Vagina (tissue), 2 donors: ENCODE measurements around the gene FKRP. TPM values are rescaled to one million over a fixed set of nuclear protein-coding genes. Genes with fewer than 3 reads are reported as not detected.

Experiments used
- DNase-seq, 2 donors: peaks; one replicate each; pipeline ENCODE4 v3.0.0-alpha.2; 2017; ENCODE audit errors: extremely low spot score in 2 of 2
- H3K27ac ChIP-seq: fragments of 200-600 bp; sonication (generic); one replicate; pipeline ENCODE4 v1.5.1; 2019
- H3K27me3 ChIP-seq: fragments of 200-600 bp; sonication (generic); one replicate; pipeline ENCODE4 v1.5.1; 2019
- H3K36me3 ChIP-seq, 2 donors: fragments of 200-600 bp; sonication (generic); one replicate each; pipeline ENCODE4 v1.5.1; 2017 to 2019
- H3K4me1 ChIP-seq: fragments of 200-600 bp; sonication (generic); one replicate; pipeline ENCODE4 v1.5.1; 2019
- H3K4me3 ChIP-seq, 2 donors: fragments of 200-600 bp; sonication (generic); 1 replicate in 1 of 2; 2 replicates in 1 of 2; pipeline ENCODE4 v1.5.1; 2016 to 2019
- H3K9me3 ChIP-seq: fragments of 200-600 bp; sonication (generic); one replicate; pipeline ENCODE4 v1.5.1; 2019
- POLR2A ChIP-seq, 2 donors: fragments of 450-650 bp; IDR thresholded peaks; one replicate each; pipeline ENCODE4 v1.6.1; 2017; ENCODE audit warnings: antibody characterized with exemption in 2 of 2, mild to moderate bottlenecking in 2 of 2, moderate library complexity in 2 of 2
- POLR2AphosphoS5 ChIP-seq, 2 donors: sonication (generic); formaldehyde crosslinking; IDR thresholded peaks; one replicate each; pipeline ENCODE4 v1.9.0; 2017; ENCODE audit warnings: antibody characterized with exemption in 2 of 2, mild to moderate bottlenecking in 2 of 2, low read depth in 1 of 2; ENCODE audit not compliant: insufficient read depth in 1 of 2
- intact Hi-C: fragments of 100-400 bp; cut with DNase I; formaldehyde crosslinking; loops from one replicate; pipeline ENCODE4 v1.15.1; 2023
- total RNA-seq: library from RNA; depleted of rRNA; stranded (reverse); fragments of >200 nt; gene quantifications from one replicate; pipeline ENCODE4 v1.2.3, GENCODE V29; 2016
- TF ChIP-seq, protein P1 (sequence below), 3 experiments: fragments of 450-650 bp in 2 of 3; fragments of 200-600 bp in 1 of 3; sonication (generic) in 1 of 3; IDR thresholded peaks; one replicate each; pipeline ENCODE4 v1.5.1; 2017 to 2019; ENCODE audit warnings: antibody characterized with exemption in 3 of 3, mild to moderate bottlenecking in 2 of 3, moderate library complexity in 2 of 3

Gene FKRP
- total RNA-seq, 1 donor from 2014 or later: 14.7 TPM

DNA sequence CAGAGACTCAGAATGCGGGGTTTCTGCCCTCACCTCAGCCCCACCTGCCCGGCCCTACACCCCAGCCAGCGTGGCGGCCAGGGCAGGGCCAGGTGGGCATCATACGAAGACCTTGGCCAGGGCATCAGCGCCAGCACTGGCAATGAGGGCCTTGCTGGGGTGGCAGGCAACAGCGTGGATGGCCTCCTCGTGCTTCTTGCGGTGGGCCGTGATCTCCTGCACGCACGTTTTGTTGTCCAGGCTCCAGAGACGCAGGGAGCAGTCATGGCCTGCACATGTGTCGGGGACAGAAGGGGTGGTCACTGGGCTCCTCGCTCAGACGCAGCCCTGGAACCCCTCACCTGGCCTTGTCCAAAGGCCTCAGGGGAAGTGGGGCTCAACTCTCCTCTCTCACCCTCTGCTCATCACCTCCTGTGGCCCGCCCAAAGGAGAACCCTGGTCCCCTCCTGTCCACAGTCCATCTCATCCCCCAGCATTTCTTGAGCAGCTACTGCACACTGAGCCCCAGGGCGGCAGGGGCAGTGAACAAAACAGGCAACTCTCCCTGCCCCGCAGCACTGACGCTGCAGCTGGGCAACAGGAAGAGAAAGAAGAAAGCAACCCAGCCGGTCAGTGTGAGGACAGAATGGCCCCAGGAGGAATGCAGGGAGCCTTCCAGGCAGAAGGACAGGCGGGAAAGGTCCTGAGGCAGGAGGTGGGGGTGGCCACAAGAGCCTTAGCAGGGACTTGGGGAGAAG, 25.2 kb upstream of the FKRP start:
- TF ChIP-seq, protein P1, sequence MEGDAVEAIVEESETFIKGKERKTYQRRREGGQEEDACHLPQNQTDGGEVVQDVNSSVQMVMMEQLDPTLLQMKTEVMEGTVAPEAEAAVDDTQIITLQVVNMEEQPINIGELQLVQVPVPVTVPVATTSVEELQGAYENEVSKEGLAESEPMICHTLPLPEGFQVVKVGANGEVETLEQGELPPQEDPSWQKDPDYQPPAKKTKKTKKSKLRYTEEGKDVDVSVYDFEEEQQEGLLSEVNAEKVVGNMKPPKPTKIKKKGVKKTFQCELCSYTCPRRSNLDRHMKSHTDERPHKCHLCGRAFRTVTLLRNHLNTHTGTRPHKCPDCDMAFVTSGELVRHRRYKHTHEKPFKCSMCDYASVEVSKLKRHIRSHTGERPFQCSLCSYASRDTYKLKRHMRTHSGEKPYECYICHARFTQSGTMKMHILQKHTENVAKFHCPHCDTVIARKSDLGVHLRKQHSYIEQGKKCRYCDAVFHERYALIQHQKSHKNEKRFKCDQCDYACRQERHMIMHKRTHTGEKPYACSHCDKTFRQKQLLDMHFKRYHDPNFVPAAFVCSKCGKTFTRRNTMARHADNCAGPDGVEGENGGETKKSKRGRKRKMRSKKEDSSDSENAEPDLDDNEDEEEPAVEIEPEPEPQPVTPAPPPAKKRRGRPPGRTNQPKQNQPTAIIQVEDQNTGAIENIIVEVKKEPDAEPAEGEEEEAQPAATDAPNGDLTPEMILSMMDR (IDR thresholded peaks at IDR 0.05): no peak
- peaks cover 0 to 52% of the 10 kb centered on the region in 2 donors for H3K36me3 ChIP-seq
- peaks cover 22% of the 10 kb centered on the region for H3K4me1 ChIP-seq
- DNase-seq: no peak
- no peak overlapping the region for H3K4me3 ChIP-seq
- H3K9me3 ChIP-seq: no peaks in the 10 kb centered on the region
- intact Hi-C loops: loop anchor here (10.0 kb wide), 1 partner anchor 106 kb away; no protein-coding TSS in a partner anchor
- no peak overlapping the region for H3K27ac ChIP-seq
- H3K27me3 ChIP-seq: no peaks in the 10 kb centered on the region

DNA sequence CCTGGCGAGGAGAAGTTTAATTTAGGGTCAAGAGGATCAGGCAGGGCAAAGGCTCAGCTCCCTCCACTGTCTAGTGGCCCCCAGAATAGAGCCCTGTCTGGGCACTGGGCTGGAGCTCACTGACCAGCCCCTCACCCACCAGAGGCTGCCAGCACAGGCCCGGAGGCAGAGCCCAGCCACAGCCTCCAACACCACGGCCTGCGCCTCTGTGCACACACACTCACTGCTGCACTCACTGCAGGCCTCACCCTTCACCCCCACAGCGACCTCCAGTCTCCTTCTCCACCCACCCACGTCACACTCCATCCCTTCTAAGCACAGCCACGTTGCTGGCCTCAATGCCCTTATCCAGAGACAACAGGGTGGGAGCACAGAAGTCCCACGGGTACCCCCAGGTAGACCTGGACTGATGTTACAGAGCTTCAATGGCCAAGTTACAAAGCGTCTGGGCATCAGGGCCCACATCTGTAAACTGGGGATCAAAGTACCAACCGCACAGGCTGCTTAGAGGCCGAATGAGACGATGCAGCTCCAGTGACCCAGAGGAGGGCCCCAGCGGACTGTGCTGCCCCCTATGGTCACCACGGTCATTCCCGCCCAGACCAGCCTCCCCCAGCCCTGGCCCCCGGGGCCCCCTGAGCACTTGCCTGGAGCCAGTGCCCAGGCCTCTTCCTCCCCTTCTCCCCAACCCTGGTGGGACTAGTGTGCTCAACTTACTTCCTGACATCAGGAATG, 24.4 kb upstream of the FKRP start:
- Histone ChIP-seq H3K9me3 (no peaks in the 10 kb centered on the region), H3K27me3 (no peaks in the 10 kb centered on the region), H3K4me1 (peaks cover 16% of the 10 kb centered on the region), H3K4me3 (no peak overlapping the region), H3K27ac (no peak overlapping the region), H3K36me3 (peaks cover 0 to 60% of the 10 kb centered on the region in 2 donors)
- no peak for DNase-seq
- intact Hi-C loops: loop anchor here (10.0 kb wide), 1 partner anchor 107 kb away; no protein-coding TSS in a partner anchor
- TF ChIP-seq, protein P1 (IDR thresholded peaks at IDR 0.05): no peak
- no peak for TF ChIP-seq POLR2AphosphoS5 (IDR thresholded peaks at IDR 0.05; ENCODE audit: insufficient read depth in 1 of 2, low read depth in 1 of 2)
- TF ChIP-seq POLR2A (IDR thresholded peaks at IDR 0.05): no peak

DNA sequence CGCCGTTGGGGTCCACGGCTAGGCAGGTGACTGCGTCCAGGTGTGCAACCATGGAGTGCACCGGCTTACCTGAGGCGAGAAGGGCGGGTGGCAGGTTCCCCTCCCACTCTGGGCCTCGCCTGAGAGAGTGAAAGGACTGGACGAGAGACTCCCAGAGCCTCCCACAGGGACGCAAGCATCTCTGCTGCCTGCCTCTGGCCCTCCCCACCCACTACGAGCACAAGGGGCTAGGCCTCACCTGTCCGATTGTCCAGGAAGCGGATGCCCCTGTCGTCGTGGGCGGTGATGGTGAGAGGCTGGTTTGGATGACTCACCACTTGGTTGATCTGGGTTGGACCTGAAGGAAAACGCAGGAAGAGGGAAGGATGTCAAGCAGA, 23.9 kb upstream of the FKRP start:
- Histone ChIP-seq H3K27me3 (no peaks in the 10 kb centered on the region), H3K27ac (no peak overlapping the region), H3K4me1 (peaks cover 16% of the 10 kb centered on the region), H3K4me3 (no peak overlapping the region), H3K36me3 (peaks cover 0 to 65% of the 10 kb centered on the region in 2 donors), H3K9me3 (no peaks in the 10 kb centered on the region)
- TF ChIP-seq POLR2A (IDR thresholded peaks at IDR 0.05): no peak
- no peak for TF ChIP-seq POLR2AphosphoS5 (IDR thresholded peaks at IDR 0.05; ENCODE audit: insufficient read depth in 1 of 2, low read depth in 1 of 2)
- TF ChIP-seq, protein P1 (IDR thresholded peaks at IDR 0.05): no peak
- intact Hi-C loops: loop anchor here (10.0 kb wide), 1 partner anchor 107 kb away; no protein-coding TSS in a partner anchor
- no peak for DNase-seq

DNA sequence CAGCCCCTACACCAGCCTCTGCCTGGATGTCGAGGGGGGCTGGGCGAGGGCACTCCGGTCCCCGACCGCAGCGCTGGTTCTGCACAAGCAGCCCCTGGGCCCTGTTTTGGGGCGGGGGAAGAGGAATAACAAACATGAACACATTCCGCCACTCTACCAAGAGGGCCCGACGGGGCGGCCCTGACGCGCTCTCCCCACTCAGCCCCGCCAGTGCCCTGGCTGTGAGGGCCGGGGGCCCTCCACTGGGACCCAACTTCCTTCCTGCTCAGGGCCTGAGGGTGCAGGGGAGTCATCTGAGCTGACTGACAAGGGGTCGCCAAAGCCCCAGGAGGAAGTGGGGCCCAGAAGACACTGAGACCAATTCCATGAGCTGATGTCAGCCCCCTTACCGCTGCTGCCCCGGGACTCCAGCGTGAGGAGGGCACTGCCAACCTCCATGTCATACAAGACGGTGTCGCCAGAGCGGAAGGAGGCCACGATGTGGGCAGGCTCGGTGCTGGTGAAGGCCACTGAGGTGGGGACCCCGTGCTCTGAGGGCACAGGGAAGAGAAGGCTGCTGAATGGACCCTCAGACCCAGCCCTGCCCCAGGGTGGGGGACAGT, 23.3 kb upstream of the FKRP start:
- no peak overlapping the region for H3K27ac ChIP-seq
- intact Hi-C loops: loop anchor here (10.0 kb wide), 1 partner anchor 108 kb away; no protein-coding TSS in a partner anchor
- H3K27me3 ChIP-seq: no peaks in the 10 kb centered on the region
- no peak overlapping the region for H3K4me3 ChIP-seq
- DNase-seq: no peak
- peaks cover 0 to 69% of the 10 kb centered on the region in 2 donors for H3K36me3 ChIP-seq
- no peak for TF ChIP-seq POLR2A (IDR thresholded peaks at IDR 0.05)
- TF ChIP-seq, protein P1 (IDR thresholded peaks at IDR 0.05): no peak
- TF ChIP-seq POLR2AphosphoS5 (IDR thresholded peaks at IDR 0.05; ENCODE audit: insufficient read depth in 1 of 2, low read depth in 1 of 2): no peak
- H3K9me3 ChIP-seq: no peaks in the 10 kb centered on the region
- peaks cover 14% of the 10 kb centered on the region for H3K4me1 ChIP-seq
